Activated CD8-positive, alpha-beta T cell treated with anti-CD3 and anti-CD28 coated beads, Interleukin-2, amount 10 ng/mL, durations not matched to agents 7 days and 5 days (primary cell): Measurements from ENCODE around the gene VDR. TPM values are rescaled to one million over a fixed set of nuclear protein-coding genes. Genes with fewer than 3 reads are reported as not detected.

Source experiments
- ATAC-seq: fragments of 150-1000 bp; cut with Tn5 transposase; one replicate; pipeline ENCODE4 v1.10.0; 2021; ENCODE audit warnings: moderate library complexity
- CTCF ChIA-PET: fragments of 350-600 bp; sonication (Branson Sonifier 250); formaldehyde crosslinking; loops from one replicate; lab custom pipeline; 2021; ENCODE audit warnings: antibody characterized with exemption; lab: Charles Lee
- POLR2A ChIA-PET: fragments of 350-600 bp; sonication (Branson Sonifier 250); formaldehyde crosslinking; loops from one replicate; lab custom pipeline; 2021; ENCODE audit warnings: antibody characterized with exemption; lab: Charles Lee
- DNase-seq: peaks from one replicate; pipeline ENCODE4 v3.0.0-alpha.2; 2020
- H3K27ac Mint-ChIP-seq: one replicate; pipeline ENCODE4 v1.8.0; 2021; ENCODE audit warnings: mild to moderate bottlenecking, mixed read lengths
- H3K27me3 Mint-ChIP-seq: one replicate; pipeline ENCODE4 v1.8.0; 2021; ENCODE audit warnings: low read depth, mixed read lengths
- H3K36me3 Mint-ChIP-seq: one replicate; pipeline ENCODE4 v1.8.0; 2021; ENCODE audit warnings: low read depth, mixed read lengths
- H3K4me1 Mint-ChIP-seq: one replicate; pipeline ENCODE4 v1.8.0; 2021; ENCODE audit warnings: low read depth, mixed read lengths
- H3K4me3 Mint-ChIP-seq: one replicate; pipeline ENCODE4 v1.8.0; 2021; ENCODE audit warnings: mild to moderate bottlenecking, mixed read lengths
- H3K9me3 Mint-ChIP-seq: one replicate; pipeline ENCODE4 v1.8.0; 2022; ENCODE audit warnings: mixed read lengths; ENCODE audit not compliant: insufficient read depth
- total RNA-seq, 2 experiments: library from RNA; stranded (reverse); gene quantifications; one replicate each; pipeline ENCODE4 v1.2.3, GENCODE V29; 2021

Gene VDR
- total RNA-seq, 2 experiments from 2014 or later, result 13.2 to 14.5 TPM

DNA sequence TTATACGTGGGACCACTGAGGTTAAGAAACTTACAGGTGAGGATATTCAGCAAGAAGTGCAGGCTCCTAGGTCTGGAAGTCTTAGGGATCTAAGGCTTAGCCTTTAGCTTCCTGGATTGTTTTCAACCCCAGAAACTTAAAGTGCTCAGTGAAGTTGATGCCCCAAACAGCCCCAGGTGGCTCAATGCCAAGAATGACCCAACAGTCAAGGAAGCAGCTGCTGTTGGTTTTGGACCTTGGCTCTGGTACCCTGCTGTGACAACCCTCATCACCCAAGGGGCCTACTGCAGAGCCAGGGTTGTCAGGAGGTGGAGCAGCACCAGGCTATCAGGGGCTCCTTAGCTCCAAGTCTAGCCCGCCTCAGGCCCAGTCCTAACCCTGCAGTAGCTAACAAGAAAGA, 36.8 kb downstream of the VDR start:
- peaks cover 58% of the 10 kb centered on the region for H3K4me1 Mint-ChIP-seq
- POLR2A ChIA-PET, result interaction anchor here (0.5 to 1.7 kb wide), 5 partner anchors 15 to 1824 kb away, joined by 4 to 6 read pairs (median 4); no protein-coding TSS in a partner anchor
- CTCF ChIA-PET, result interaction anchor here (0.6 to 4.0 kb wide), 7 partner anchors 12 to 126 kb away, joined by 3 to 58 read pairs (median 4); partner anchors contain the start of gene TMEM106C
- H3K27ac Mint-ChIP-seq, result peak overlapping the region; percentile 74
- DNase-seq (no peak), ATAC-seq (no peak)
- no peak overlapping the region for H3K4me3 Mint-ChIP-seq
- no peaks in the 10 kb centered on the region for H3K9me3 Mint-ChIP-seq
- H3K36me3 Mint-ChIP-seq, result peaks cover 18% of the 10 kb centered on the region
- no peaks in the 10 kb centered on the region for H3K27me3 Mint-ChIP-seq

DNA sequence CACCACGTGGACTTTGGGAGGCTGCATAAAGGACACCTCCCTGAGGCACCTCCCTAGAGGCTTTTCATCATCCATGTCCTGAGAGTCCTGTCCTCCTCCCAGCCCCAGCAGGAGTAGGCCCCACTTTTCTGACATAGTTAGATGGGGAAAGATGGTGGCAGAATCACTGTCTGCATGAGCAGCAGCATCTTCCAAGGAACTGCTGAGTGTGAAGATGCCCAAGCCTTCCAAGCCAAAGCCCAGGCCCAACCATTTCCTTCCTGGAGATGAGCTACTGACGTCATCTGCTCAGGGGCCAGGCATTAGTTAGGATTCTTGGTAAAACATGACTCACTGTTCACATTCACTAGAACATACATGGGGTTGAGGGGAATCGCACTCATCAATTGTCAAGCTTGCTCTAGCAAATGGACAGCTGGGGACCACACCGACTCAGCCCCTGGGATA, 37.3 kb downstream of the VDR start:
- Mint-ChIP-seq H3K4me3 (no peak overlapping the region), H3K27ac (peak overlapping the region; percentile 74), H3K27me3 (no peaks in the 10 kb centered on the region), H3K36me3 (peaks cover 20% of the 10 kb centered on the region), H3K4me1 (peaks cover 58% of the 10 kb centered on the region), H3K9me3 (no peaks in the 10 kb centered on the region)
- DNase-seq (peak; percentile 45), ATAC-seq (peak; percentile 66)
- POLR2A ChIA-PET, result interaction anchor here (0.7 to 1.4 kb wide), 3 partner anchors 16 to 51 kb away, joined by 4 to 5 read pairs (median 4); no protein-coding TSS in a partner anchor
- CTCF ChIA-PET, result interaction anchor here (1.2 to 4.0 kb wide), 5 partner anchors 18 to 96 kb away, joined by 4 to 58 read pairs (median 5); partner anchors contain the start of gene TMEM106C

- peaks cover 53% of the 10 kb centered on the region for H3K4me1 Mint-ChIP-seq
- ChIA-PET CTCF (interaction anchor here (0.9 to 4.4 kb wide), 3 partner anchors 21 to 123 kb away, joined by 3 to 22 read pairs (median 4); no protein-coding TSS in a partner anchor), POLR2A (no interaction called here)
Observed at GRCh38 chr12:47864646-47865235, 40.1 kb downstream of the VDR start.

DNA sequence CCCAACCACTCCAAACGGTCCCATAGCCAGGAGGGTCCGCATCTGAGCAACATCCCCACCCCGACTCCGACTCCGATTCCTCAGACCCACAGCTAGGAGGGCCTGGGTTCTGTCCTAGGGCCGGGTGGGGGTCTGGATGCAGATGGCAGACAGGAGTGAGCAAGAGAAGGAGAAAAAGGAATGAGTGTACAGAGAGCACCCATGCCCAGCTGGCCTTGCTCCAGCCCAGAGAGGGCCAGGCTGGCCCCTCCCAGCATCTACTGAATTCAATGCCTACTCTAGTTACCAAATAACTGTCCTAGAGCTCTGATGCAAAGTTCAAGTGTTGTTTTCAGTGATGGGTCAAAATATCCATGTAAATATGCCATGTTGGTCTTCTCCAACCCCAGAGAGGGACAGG, 40.8 kb downstream of the VDR start:
- Mint-ChIP-seq H3K4me3 (no peak overlapping the region), H3K27me3 (no peaks in the 10 kb centered on the region), H3K4me1 (peaks cover 51% of the 10 kb centered on the region), H3K36me3 (peaks cover 25% of the 10 kb centered on the region), H3K9me3 (no peaks in the 10 kb centered on the region), H3K27ac (no peak overlapping the region)
- ATAC-seq (no peak), DNase-seq (no peak)
- ChIA-PET POLR2A (interaction anchor here (0.5 kb wide), 1 partner anchor 108 kb away, joined by 3 read pairs; no protein-coding TSS in a partner anchor), CTCF (interaction anchor here (1.4 to 4.4 kb wide), 3 partner anchors 22 to 122 kb away, joined by 3 to 22 read pairs (median 9); no protein-coding TSS in a partner anchor)

More at GRCh38 chr12:47864646-47865235, 40.1 kb downstream of the VDR start:
- Mint-ChIP-seq H3K9me3 (no peaks in the 10 kb centered on the region), H3K27ac (peak overlapping the region; percentile 41), H3K36me3 (peaks cover 25% of the 10 kb centered on the region), H3K27me3 (no peaks in the 10 kb centered on the region), H3K4me3 (no peak overlapping the region)
- DNase-seq (no peak), ATAC-seq (no peak)

DNA sequence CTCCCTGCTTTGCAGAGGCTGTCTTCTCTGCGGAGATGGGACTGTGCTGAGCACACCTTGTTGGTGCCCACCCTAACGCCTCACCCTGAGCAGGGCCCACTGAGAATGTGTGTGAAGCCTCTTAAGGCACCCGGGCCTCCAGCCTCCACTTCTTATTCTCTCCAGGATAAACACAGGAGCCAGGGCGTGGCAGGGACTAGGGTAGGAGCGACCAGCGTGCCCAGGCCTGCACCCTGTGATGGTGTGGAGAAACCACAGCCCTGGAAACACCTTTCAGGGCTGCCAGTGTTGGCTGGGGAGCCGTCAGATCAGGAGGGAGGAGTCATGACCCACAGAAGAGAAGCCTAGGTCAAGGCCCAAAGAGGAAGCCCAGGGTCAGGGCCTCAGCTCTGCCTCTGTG, 41.3 kb downstream of the VDR start:
- no peak for DNase-seq
- peaks cover 25% of the 10 kb centered on the region for H3K36me3 Mint-ChIP-seq
- peaks cover 46% of the 10 kb centered on the region for H3K4me1 Mint-ChIP-seq

GRCh38 chr12:47862881-47863280, 41.9 kb downstream of the VDR start:
- no peak overlapping the region for H3K27ac Mint-ChIP-seq
- CTCF ChIA-PET, result interaction anchor here (1.3 to 4.4 kb wide), 5 partner anchors 21 to 101 kb away, joined by 3 to 22 read pairs (median 8); partner anchors contain the start of gene TMEM106C
- H3K9me3 Mint-ChIP-seq, result no peaks in the 10 kb centered on the region
- DNase-seq (no peak), ATAC-seq (no peak)
- POLR2A ChIA-PET, result interaction anchor here (1.0 kb wide), 1 partner anchor 26 kb away, joined by 3 read pairs; no protein-coding TSS in a partner anchor
- H3K36me3 Mint-ChIP-seq, result peaks cover 25% of the 10 kb centered on the region
- H3K27me3 Mint-ChIP-seq, result no peaks in the 10 kb centered on the region
- H3K4me1 Mint-ChIP-seq, result peaks cover 40% of the 10 kb centered on the region
- H3K4me3 Mint-ChIP-seq, result no peak overlapping the region

More for the DNA sequence above, 41.3 kb downstream of the VDR start:
- Mint-ChIP-seq H3K4me3 (no peak overlapping the region), H3K27me3 (no peaks in the 10 kb centered on the region), H3K27ac (no peak overlapping the region), H3K9me3 (no peaks in the 10 kb centered on the region)
- ChIA-PET CTCF (interaction anchor here (1.4 to 4.4 kb wide), 5 partner anchors 20 to 121 kb away, joined by 3 to 22 read pairs (median 8); partner anchors contain the start of gene TMEM106C), POLR2A (interaction anchor here (0.5 kb wide), 1 partner anchor 108 kb away, joined by 3 read pairs; no protein-coding TSS in a partner anchor)
- ATAC-seq, result no peak

DNA sequence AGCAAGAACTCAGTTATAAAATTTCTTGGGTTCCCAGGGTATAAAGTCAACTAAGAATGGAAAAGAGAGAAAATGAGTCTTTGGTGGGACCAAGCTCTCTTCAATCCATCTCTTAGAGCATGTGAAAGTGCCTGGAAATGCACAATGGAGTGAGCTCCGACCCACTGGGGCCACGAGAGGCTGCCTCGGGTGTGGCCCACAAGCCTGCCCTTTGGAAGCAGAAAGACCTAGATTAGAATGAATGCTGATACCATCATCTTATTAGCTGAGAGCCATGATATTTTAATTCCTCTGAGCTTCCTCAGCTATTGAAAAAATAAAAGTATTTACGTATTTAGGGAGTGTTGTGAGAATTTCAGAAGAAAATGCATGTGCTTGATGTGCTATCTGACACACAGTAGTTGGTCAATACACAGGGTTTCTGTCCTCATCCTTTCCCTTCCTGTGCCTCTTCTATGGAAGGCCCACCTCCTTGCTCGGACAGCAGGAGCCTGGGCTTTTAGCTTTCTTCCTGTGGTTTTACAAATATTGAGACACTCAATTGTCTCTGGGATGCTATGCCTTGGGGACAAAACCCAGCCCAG, 42.5 kb downstream of the VDR start:
- Mint-ChIP-seq H3K27me3 (no peaks in the 10 kb centered on the region), H3K4me1 (peaks cover 34% of the 10 kb centered on the region), H3K9me3 (no peaks in the 10 kb centered on the region), H3K36me3 (peaks cover 20% of the 10 kb centered on the region), H3K27ac (no peak overlapping the region), H3K4me3 (no peak overlapping the region)
- POLR2A ChIA-PET, result interaction anchor here (1.0 kb wide), 1 partner anchor 26 kb away, joined by 3 read pairs; no protein-coding TSS in a partner anchor
- no peak for ATAC-seq
- DNase-seq, result no peak
- CTCF ChIA-PET, result interaction anchor here (0.9 to 4.4 kb wide), 6 partner anchors 12 to 101 kb away, joined by 3 to 22 read pairs (median 6); partner anchors contain the start of gene TMEM106C

DNA sequence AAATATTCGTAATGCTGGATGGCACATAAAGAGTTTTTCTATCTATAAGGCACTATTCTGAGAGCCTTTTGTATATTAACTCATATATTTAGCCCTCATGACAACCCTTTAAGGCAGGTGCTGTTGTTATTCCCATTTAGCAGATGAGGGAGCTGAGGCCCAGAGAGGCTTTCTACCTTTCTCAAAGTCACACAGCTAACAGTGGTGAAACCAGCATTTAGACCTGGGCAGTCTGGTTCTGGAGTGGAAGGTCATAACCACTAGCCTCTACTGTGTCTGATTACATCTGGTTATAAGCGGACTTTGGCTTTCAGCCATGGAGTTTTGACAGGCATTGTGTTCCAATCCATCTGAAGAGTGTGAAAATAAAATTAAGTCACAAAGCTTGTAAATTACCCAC, 43.9 kb downstream of the VDR start:
- H3K9me3 Mint-ChIP-seq, result no peaks in the 10 kb centered on the region
- H3K27ac Mint-ChIP-seq, result no peak overlapping the region
- DNase-seq (no peak), ATAC-seq (no peak)
- CTCF ChIA-PET, result interaction anchor here (0.8 to 2.2 kb wide), 7 partner anchors 9 to 118 kb away, joined by 3 to 8 read pairs (median 5); partner anchors contain the start of gene TMEM106C
- H3K27me3 Mint-ChIP-seq, result no peaks in the 10 kb centered on the region
- H3K36me3 Mint-ChIP-seq, result peaks cover 15% of the 10 kb centered on the region
- POLR2A ChIA-PET, result no interaction called here
- no peak overlapping the region for H3K4me3 Mint-ChIP-seq
- H3K4me1 Mint-ChIP-seq, result peaks cover 28% of the 10 kb centered on the region

GRCh38 chr12:47860279-47860841, 44.4 kb downstream of the VDR start:
- CTCF ChIA-PET, result interaction anchor here (0.8 to 1.4 kb wide), 6 partner anchors 10 to 118 kb away, joined by 3 to 6 read pairs (median 4); no protein-coding TSS in a partner anchor
- no peak for DNase-seq
- no peak overlapping the region for H3K27ac Mint-ChIP-seq
- peaks cover 15% of the 10 kb centered on the region for H3K36me3 Mint-ChIP-seq
- H3K4me1 Mint-ChIP-seq, result peaks cover 28% of the 10 kb centered on the region
- no peaks in the 10 kb centered on the region for H3K27me3 Mint-ChIP-seq
- ATAC-seq, result peak; percentile 48
- POLR2A ChIA-PET, result no interaction called here
- H3K4me3 Mint-ChIP-seq, result no peak overlapping the region
- no peaks in the 10 kb centered on the region for H3K9me3 Mint-ChIP-seq

- no peak for DNase-seq
- Mint-ChIP-seq H3K4me1 (peaks cover 22% of the 10 kb centered on the region), H3K27ac (no peak overlapping the region), H3K9me3 (no peaks in the 10 kb centered on the region), H3K36me3 (peaks cover 13% of the 10 kb centered on the region), H3K4me3 (no peak overlapping the region), H3K27me3 (no peaks in the 10 kb centered on the region)
- POLR2A ChIA-PET, result no interaction called here
- CTCF ChIA-PET, result interaction anchor here (1.2 kb wide), 2 partner anchors 12 to 111 kb away, joined by 3 read pairs; no protein-coding TSS in a partner anchor
- no peak for ATAC-seq
Observed at GRCh38 chr12:47858511-47859266, 46.1 kb downstream of the VDR start.
